Epithelial cell of esophagus (primary cell): ENCODE measurements around the gene PBX4.
A peak's percentile ranks its signal among the peaks of the same experiment; 100 is the strongest.

Experiments used
- DNase-seq: peaks from one replicate; pipeline ENCODE4 v3.0.0; 2010; ENCODE audit warnings: low read depth
- H3K4me3 ChIP-seq: 2 replicates; pipeline ENCODE4 v1.5.1; 2011; ENCODE audit warnings: mild to moderate bottlenecking, low read length, control low read depth
- CTCF ChIP-seq: IDR thresholded peaks from 2 replicates; pipeline ENCODE4 v1.5.1; 2011; ENCODE audit warnings: low read depth, mild to moderate bottlenecking, low read length, control low read depth, inconsistent platforms; ENCODE audit not compliant: insufficient read depth; ENCODE audit errors: missing control alignments

Gene PBX4

GRCh38 chr19:19647037-19647835 lies 28.7 kb upstream of the PBX4 start:
- no peak for TF ChIP-seq CTCF
- H3K4me3 ChIP-seq = no peak overlapping the region
- no peak for DNase-seq

- TF ChIP-seq CTCF = no peak
- H3K4me3 ChIP-seq = no peak overlapping the region
- no peak for DNase-seq
These were observed 26.9 kb upstream of the PBX4 start for GRCh38 chr19:19645233-19645870.

- TF ChIP-seq CTCF = no peak
These were observed 25.5 kb upstream of the PBX4 start for GRCh38 chr19:19644054-19644388.

GRCh38 chr19:19643158-19644053 lies 24.9 kb upstream of the PBX4 start, which contains the start of gene GMIP:
TSS of gene GMIP (minus strand) at chr19:19643657. CDS start at chr19:19643529, 128 bp downstream.
- peak; percentile 80 for TF ChIP-seq CTCF
- peak within 1 kb of the TSS; percentile 60 for H3K4me3 ChIP-seq
- DNase-seq = peak; percentile 73

More at GRCh38 chr19:19644054-19644388, 25.5 kb upstream of the PBX4 start:
- DNase-seq = no peak
- peak overlapping the region; percentile 60 for H3K4me3 ChIP-seq

- DNase-seq = no peak
These were observed 24.1 kb upstream of the PBX4 start for GRCh38 chr19:19642506-19643157.

More at GRCh38 chr19:19642506-19643157, 24.1 kb upstream of the PBX4 start:
- peak overlapping the region; percentile 60 for H3K4me3 ChIP-seq
- TF ChIP-seq CTCF = no peak
